Caco-2 (cell line): ENCODE results near the gene CACNB3. TPM values are rescaled to one million over a fixed set of nuclear protein-coding genes. Genes with fewer than 3 reads are reported as not detected.

Experiments used
- BruUV-seq: library from RNA; stranded (reverse); fragments of 400-500 nt; replicated peaks from 2 replicates; lab custom pipeline; 2021; lab: Mats Ljungman, UMichigan
- CTCF ChIA-PET: fragments of 300-600 bp; sonication (Branson Sonifier 250); formaldehyde crosslinking; loops from one replicate; lab custom pipeline; 2022; ENCODE audit warnings: antibody characterized with exemption; lab: Charles Lee
- POLR2A ChIA-PET: fragments of 300-600 bp; sonication (Branson Sonifier 250); formaldehyde crosslinking; loops from one replicate; lab custom pipeline; 2022; ENCODE audit warnings: antibody characterized with exemption; lab: Charles Lee
- DNase-seq, 2 experiments: peaks; one replicate each; pipeline versions ENCODE4 v3.0.0 to v3.0.0-alpha.2; 2020 to 2022
- H3K27me3 ChIP-seq: replicated peaks from 2 replicates; pipeline ENCODE4 v1.6.0; 2011; ENCODE audit warnings: low read length; ENCODE audit not compliant: control insufficient read depth, insufficient read depth
- H3K36me3 ChIP-seq: 2 replicates; pipeline ENCODE4 v1.5.1; 2011; ENCODE audit warnings: low read length; ENCODE audit not compliant: control insufficient read depth, insufficient read depth
- H3K4me1 ChIP-seq: fragments of 250-450 bp; sonication (Bioruptor Pico); 2 replicates; pipeline ENCODE4 v1.5.1; 2020; ENCODE audit warnings: mild to moderate bottlenecking
- H3K4me3 ChIP-seq: 2 replicates; pipeline ENCODE4 v1.5.1; 2011; ENCODE audit warnings: low read depth, mild to moderate bottlenecking, control low read depth, low read length
- H3K9me3 ChIP-seq: fragments of 250-450 bp; sonication (Bioruptor Pico); 2 replicates; pipeline ENCODE4 v1.5.1; 2020; ENCODE audit warnings: mild to moderate bottlenecking, moderate library complexity
- H3K27ac Mint-ChIP-seq: one replicate; pipeline ENCODE4 v1.8.0; 2022; ENCODE audit warnings: mixed read lengths; ENCODE audit not compliant: unreplicated experiment
- H3K27me3 Mint-ChIP-seq: one replicate; pipeline ENCODE4 v1.8.0; 2022; ENCODE audit warnings: mixed read lengths; ENCODE audit not compliant: insufficient read depth, unreplicated experiment
- H3K36me3 Mint-ChIP-seq: one replicate; pipeline ENCODE4 v1.8.0; 2022; ENCODE audit warnings: mild to moderate bottlenecking, mixed read lengths; ENCODE audit not compliant: insufficient read depth, unreplicated experiment
- H3K4me1 Mint-ChIP-seq: one replicate; pipeline ENCODE4 v1.8.0; 2022; ENCODE audit warnings: low read depth, mixed read lengths; ENCODE audit not compliant: unreplicated experiment
- H3K4me3 Mint-ChIP-seq: one replicate; pipeline ENCODE4 v1.8.0; 2022; ENCODE audit warnings: mild to moderate bottlenecking, moderate library complexity, mixed read lengths; ENCODE audit not compliant: unreplicated experiment
- H3K9me3 Mint-ChIP-seq: one replicate; pipeline ENCODE4 v1.8.0; 2022; ENCODE audit warnings: mixed read lengths; ENCODE audit not compliant: unreplicated experiment
- CTCF ChIP-seq, 2 experiments: fragments of 200-600 bp in 1 of 2; IDR thresholded peaks; 1 replicate in 1 of 2; 2 replicates in 1 of 2; pipeline versions ENCODE4 v1.5.1 to v1.8.0; 2011 to 2022; ENCODE audit warnings: antibody characterized with exemption in 1 of 2, control low read depth in 1 of 2, inconsistent platforms in 1 of 2, low read depth in 1 of 2, low read length in 1 of 2, mild to moderate bottlenecking in 1 of 2, moderate library complexity in 1 of 2; ENCODE audit not compliant: insufficient read depth in 1 of 2, severe bottlenecking in 1 of 2, unreplicated experiment in 1 of 2
- intact Hi-C: fragments of 100-400 bp; cut with micrococcal nuclease; formaldehyde crosslinking; loops from one replicate; pipeline ENCODE4 v1.10.0; 2022; ENCODE audit not compliant: unreplicated experiment
- total RNA-seq: library from RNA; stranded (reverse); gene quantifications from 2 replicates; pipeline ENCODE4 v1.2.3, GENCODE V29; 2022

The CACNB3 gene
- total RNA-seq, 1 experiment from 2014 or later, result 20.4 TPM

- no peak for DNase-seq
- no TSS peak for BruUV-seq
- Mint-ChIP-seq H3K36me3 (peaks cover 68% of the 10 kb centered on the region), H3K4me3 (no peak overlapping the region), H3K27ac (no peak overlapping the region), H3K4me1 (peaks cover 10% of the 10 kb centered on the region), H3K27me3 (no peaks in the 10 kb centered on the region), H3K9me3 (no peaks in the 10 kb centered on the region)
- ChIA-PET POLR2A (no interaction called here), CTCF (interaction anchor here (1.4 kb wide), 1 partner anchor 33 kb away, joined by 4 read pairs; no protein-coding TSS in a partner anchor)
- Histone ChIP-seq H3K4me3 (no peak overlapping the region), H3K4me1 (peaks cover 9% of the 10 kb centered on the region; the same call in 1 of the 2 replicates), H3K9me3 (no peaks in the 10 kb centered on the region), H3K36me3 (peaks cover 5% of the 10 kb centered on the region), H3K27me3 (no peaks in the 10 kb centered on the region)
- TF ChIP-seq CTCF (IDR thresholded peaks at IDR 0.05; ENCODE audit: insufficient read depth in 1 of 2, low read depth in 1 of 2, low read length in 1 of 2, severe bottlenecking in 1 of 2, unreplicated experiment in 1 of 2), result no peak
- intact Hi-C loops, result no loop called here
Measured at GRCh38 chr12:48781750-48782456, 36.4 kb upstream of the CACNB3 start.

GRCh38 chr12:48782457-48783395, 35.6 kb upstream of the CACNB3 start:
- no peak for TF ChIP-seq CTCF (IDR thresholded peaks at IDR 0.05; ENCODE audit: insufficient read depth in 1 of 2, low read depth in 1 of 2, low read length in 1 of 2, severe bottlenecking in 1 of 2, unreplicated experiment in 1 of 2)
- Histone ChIP-seq H3K9me3 (no peaks in the 10 kb centered on the region), H3K4me1 (peaks cover 17% of the 10 kb centered on the region), H3K36me3 (peaks cover 5% of the 10 kb centered on the region), H3K27me3 (no peaks in the 10 kb centered on the region), H3K4me3 (no peak overlapping the region)
- Mint-ChIP-seq H3K9me3 (no peaks in the 10 kb centered on the region), H3K4me3 (no peak overlapping the region), H3K36me3 (peaks cover 62% of the 10 kb centered on the region), H3K4me1 (peaks cover 17% of the 10 kb centered on the region), H3K27me3 (no peaks in the 10 kb centered on the region), H3K27ac (no peak overlapping the region)
- CTCF ChIA-PET, result interaction anchor here (0.5 to 1.4 kb wide), 2 partner anchors 28 to 32 kb away, joined by 3 to 4 read pairs; no protein-coding TSS in a partner anchor
- intact Hi-C loops, result no loop called here
- DNase-seq, result no peak
- POLR2A ChIA-PET, result no interaction called here
- BruUV-seq, result no TSS peak

GRCh38 chr12:48783432-48783831, 34.9 kb upstream of the CACNB3 start:
- Histone ChIP-seq H3K27me3 (no peaks in the 10 kb centered on the region), H3K4me3 (no peak overlapping the region), H3K4me1 (peaks cover 21% of the 10 kb centered on the region), H3K9me3 (no peaks in the 10 kb centered on the region), H3K36me3 (peaks cover 3% of the 10 kb centered on the region)
- Mint-ChIP-seq H3K9me3 (no peaks in the 10 kb centered on the region), H3K4me1 (peaks cover 23% of the 10 kb centered on the region), H3K27ac (no peak overlapping the region), H3K27me3 (no peaks in the 10 kb centered on the region), H3K4me3 (no peak overlapping the region), H3K36me3 (peaks cover 55% of the 10 kb centered on the region)
- intact Hi-C loops, result no loop called here
- no peak for DNase-seq
- no peak for TF ChIP-seq CTCF (IDR thresholded peaks at IDR 0.05; ENCODE audit: insufficient read depth in 1 of 2, low read depth in 1 of 2, low read length in 1 of 2, severe bottlenecking in 1 of 2, unreplicated experiment in 1 of 2)
- BruUV-seq, result no TSS peak
- POLR2A ChIA-PET, result no interaction called here
- CTCF ChIA-PET, result interaction anchor here (0.5 kb wide), 1 partner anchor 29 kb away, joined by 3 read pairs; no protein-coding TSS in a partner anchor
